Fibroblast of skin of abdomen (primary cell): ENCODE measurements around the gene MMD.
A peak's percentile ranks its signal among the peaks of the same experiment; 100 is the strongest.
"Not testable (repeated sequence)": the region's sequence is repeated elsewhere in the genome, so short reads cannot be mapped to it uniquely, and the experiment has no call there.

ENCODE experiments used
- DNase-seq: peaks from one replicate; pipeline ENCODE4 v3.0.0-alpha.2; 2013

MMD gene

DNA sequence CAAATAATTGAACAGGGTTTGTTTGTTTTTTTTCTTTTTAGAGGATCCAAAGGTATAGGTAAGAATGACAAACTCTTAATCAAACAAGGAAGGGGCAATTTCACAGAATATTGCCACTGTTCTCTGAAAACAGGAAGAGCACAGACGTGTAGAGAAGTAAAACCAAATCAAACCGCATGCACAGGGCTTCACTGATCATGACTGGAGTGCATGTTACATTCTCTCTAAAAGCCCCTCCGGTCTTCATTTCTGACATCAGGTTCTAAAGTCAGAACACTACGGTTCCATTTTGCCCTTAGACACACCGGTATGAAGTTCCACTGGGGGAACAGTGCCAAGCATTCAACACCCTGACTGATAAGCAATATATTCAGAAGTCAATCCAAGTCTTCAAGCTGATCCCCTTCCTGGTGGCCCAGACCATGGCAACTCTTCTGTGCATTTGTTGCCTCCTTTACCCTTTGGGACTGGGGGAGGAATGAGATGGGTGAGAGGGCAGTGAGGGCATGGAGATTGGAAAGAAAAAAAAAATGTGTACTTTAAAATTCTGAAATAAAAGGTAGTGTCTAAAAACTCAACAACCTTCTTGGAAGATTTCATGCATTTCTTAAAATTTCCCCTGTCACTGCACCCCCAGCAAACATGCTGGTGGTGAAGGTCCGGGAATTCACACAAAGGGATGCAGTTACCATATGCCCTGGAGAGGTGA is 1.4 kb downstream of the MMD start:
- no peak for DNase-seq

DNA sequence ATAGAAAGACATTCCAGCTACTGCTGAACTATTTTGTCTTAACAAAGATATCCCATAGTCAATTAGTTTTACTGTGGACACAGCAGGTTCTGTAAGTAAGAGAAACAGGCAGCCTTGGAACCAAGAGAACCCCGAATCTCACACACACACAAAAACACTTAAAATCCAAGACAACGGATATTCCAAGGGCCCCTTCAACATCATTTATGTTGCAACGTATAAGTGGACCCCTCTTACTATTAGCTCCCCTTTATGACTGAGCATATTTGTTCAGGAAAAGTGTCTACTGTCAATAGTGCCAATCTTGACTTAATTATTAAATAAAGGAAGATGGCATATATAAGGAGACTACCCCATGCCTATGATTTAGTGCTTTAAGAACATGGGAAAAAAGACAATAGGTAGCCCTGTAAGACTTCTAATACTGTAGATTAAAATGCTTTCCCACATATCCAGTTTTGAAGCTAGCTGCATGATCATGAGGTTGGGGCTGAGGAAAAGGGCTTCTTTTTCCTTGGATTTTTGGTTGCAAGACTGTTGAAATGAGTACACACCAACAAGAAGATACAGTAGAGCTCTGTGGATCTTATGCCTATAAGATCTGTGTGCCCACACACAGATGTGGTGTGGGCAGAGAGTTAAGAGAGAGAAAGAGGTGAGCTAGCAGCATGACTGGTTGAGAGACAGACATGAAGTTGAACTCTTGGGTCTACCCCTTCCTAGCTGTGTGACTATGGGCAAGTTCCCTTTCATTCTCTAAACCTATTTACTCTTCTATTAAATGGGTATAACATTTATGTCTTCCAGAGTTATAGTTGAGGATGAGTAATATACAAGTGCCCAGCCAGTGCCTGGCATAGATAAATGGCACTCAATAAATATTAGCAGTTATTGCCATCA is 3.0 kb downstream of the MMD start:
- DNase-seq, result no peak

- no peak for DNase-seq
These were observed 4.0 kb downstream of the MMD start for GRCh38 chr17:55417411-55418268.

DNA sequence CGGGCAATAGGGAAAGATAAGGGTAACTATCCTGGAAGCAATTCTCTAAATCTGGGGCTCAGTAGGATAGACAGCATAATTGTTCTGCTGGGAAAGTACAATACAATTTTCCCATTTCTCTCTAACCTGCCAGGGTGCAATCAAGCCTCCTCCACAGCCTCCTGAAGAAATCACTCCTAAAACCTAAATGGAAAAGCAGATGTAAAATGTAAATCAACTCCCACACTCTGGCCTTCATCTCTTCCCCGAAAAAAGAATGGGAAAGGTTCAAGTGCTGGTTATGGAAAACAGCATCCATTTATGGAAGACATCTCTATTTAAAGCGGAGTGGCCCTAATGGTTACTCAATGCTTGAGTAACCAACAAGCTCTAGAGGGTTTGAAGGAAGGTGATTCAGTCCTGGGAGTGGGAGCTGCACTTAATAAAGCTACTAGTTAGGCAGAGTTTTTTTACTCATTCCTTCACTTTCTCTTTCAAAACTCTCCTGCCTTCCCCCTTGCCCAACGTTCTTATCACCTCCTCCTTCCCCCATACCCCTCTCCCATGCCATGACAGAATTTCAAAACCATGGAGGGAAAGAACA is 5.1 kb downstream of the MMD start:
- no peak for DNase-seq

DNA sequence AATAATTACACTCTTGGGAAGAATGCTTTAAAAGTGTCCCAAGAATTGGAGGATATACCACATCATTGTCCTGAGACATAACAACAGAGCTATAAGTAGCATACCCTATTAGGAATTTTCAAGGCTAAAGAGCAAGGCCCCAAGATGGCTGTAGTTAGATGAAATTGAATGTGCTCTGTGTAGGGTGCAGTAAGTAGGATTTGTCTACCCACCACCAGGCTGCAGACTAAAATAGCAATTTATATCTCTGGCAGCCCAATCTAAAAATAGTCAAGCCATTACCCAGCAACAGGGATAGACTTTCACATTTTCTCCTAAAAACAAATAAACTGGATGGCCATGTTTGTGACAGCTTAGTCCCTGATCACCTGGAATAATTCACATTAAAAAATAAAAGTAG is 5.6 kb downstream of the MMD start:
- DNase-seq, result no peak

GRCh38 chr17:55414983-55415382 is 6.7 kb downstream of the MMD start:
- no peak for DNase-seq

DNA sequence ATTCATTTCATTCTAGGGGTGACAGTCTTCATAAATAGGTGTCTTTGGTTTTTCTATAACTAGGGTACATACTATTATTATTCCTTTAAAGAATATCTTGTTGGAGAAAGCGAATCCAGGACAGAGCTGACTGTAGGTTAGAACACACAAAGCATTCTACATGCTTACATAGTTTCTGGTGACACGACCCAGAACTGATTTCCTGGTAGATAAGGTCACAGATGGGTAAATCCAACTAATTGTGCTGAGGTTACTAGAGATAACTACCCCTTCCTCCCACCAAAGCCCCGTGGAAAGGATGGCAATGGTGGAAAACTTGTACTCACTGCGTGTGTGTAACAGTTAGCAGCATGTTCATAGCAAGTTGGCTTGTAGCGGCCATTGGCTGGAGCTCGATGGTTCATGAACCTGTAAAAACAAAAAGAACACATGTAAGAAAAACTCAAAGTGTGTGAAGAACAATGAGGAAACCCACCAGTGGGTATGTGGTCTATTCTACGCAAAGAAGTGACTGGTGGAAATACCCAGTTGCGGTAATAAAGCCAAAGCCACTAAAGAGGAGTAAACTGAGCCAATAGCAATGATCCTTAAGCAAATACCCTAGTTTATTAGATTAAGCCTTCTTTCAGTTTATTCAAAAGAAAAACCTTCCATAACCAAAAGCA is 7.7 kb downstream of the MMD start:
- no peak for DNase-seq

GRCh38 chr17:55411463-55411855 is 10.2 kb downstream of the MMD start:
- DNase-seq, result no peak

- no peak for DNase-seq
These were observed 10.7 kb downstream of the MMD start for GRCh38 chr17:55410722-55411462.

GRCh38 chr17:55409030-55409800 is 12.4 kb downstream of the MMD start:
- DNase-seq, result no peak

- no peak for DNase-seq
These were observed 13.7 kb downstream of the MMD start for GRCh38 chr17:55407641-55408566.

- no peak for DNase-seq
These were observed 16.0 kb downstream of the MMD start for GRCh38 chr17:55405600-55405999.

DNA sequence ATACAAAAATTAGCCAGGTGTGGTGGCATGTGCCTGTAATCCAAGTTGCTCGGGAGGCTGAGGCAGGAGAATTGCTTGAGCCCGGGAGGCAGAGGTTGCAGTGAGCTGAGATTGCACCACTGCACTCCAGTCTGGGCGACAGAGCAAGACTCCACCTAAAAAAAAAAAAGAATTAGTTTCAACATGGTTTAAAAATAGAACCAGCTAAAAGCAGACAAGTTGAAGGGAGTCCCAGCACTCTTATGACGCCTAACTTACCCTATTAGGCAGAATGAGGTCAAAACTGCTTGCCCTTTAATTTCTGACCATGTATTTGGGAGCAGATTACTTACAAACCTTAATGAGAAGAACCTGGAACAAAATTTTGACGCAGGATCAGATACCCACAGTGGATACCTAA is 17.4 kb downstream of the MMD start:
- DNase-seq, result not testable (repeated sequence)

DNA sequence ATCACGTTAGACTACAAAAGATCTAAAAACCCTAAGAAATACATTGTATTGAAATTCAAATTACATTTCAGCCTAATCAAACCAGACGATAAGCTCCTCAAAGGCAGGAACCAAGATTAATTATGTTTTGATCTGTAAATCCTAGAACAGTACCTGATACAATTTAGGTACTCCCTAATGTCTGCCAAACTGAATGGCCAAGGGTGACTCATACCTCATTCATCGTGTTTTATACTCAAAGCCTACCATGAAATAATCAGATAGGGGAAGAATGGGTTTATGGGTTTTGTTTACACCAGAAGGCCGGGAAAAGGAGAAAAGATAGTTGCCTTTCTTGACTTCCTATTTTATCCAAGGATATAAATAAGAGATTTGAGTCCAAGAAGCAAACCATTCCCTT is 19.3 kb downstream of the MMD start:
- no peak for DNase-seq

- peak; percentile 21 for DNase-seq
These were observed 22.9 kb downstream of the MMD start for GRCh38 chr17:55398689-55399088.

DNA sequence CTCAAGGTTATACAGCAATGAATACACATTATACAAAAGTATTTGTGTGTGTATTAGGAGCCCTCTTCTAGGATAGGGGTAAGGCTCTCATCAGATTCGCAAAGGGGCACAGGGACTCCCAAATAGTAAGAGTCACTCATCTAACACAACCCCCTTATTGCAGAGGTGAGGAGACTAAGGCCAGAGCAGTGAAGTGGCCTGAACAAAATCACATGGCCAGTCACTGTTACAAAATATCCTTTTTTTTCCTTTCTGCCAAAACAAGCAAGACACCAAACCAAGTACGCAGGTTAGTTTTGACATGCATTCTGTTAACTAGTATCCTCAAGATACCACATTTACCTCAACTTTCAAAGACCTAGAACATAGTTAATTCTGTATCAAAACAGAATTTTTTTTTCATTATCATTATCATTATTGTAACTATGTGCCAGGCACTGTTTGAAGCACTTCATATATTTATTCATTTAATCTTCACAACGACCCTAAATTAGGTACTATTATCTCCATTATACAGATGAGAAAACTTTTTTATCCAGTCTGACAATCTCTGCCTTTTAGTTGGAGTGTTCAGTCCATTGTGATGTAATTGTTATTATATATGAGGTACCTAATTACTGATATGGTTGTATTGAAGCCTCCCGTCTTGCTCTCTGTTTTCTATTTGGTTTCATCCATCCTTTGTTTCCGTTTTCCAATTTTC is 25.7 kb downstream of the MMD start:
- no peak for DNase-seq

- no peak for DNase-seq
These were observed 27.1 kb downstream of the MMD start for GRCh38 chr17:55394357-55395021.
